GM12878 (cell line): ENCODE results near the gene ITGAD.

Experiments used
- CTCF ChIP-seq, 3 experiments: IDR thresholded peaks in 2 of 3; conservative IDR thresholded peaks in 1 of 3; 2 replicates each; pipeline ENCODE4 v1.5.1; 2011; ENCODE audit warnings: low read depth in 3 of 3, low read length in 3 of 3, mild to moderate bottlenecking in 3 of 3, control low read depth in 2 of 3, moderate library complexity in 2 of 3, inconsistent platforms in 1 of 3, mixed read lengths in 1 of 3; ENCODE audit not compliant: control insufficient read depth in 2 of 3, insufficient read depth in 1 of 3; ENCODE audit errors: extremely low read depth in 1 of 3
- IKZF2 ChIP-seq, 2 experiments: fragments of 450-650 bp; IDR thresholded peaks; 2 replicates each; pipeline ENCODE4 v1.6.1; 2017; ENCODE audit warnings: mild to moderate bottlenecking in 2 of 2, moderate library complexity in 2 of 2
- NFYB ChIP-seq: IDR thresholded peaks from 2 replicates; pipeline ENCODE4 v1.6.1; 2011; ENCODE audit warnings: low read depth, mild to moderate bottlenecking, low read length, improper control_type of control experiment, moderate library complexity; ENCODE audit not compliant: insufficient read depth
- RAD51 ChIP-seq: fragments of 450-650 bp; IDR thresholded peaks from 2 replicates; pipeline ENCODE4 v1.6.1; 2016; ENCODE audit warnings: moderate library complexity, mild to moderate bottlenecking, inconsistent platforms

GRCh38 chr16:31466381-31466841 lies 73.3 kb downstream of the ITGAD start:
- TF ChIP-seq CTCF (IDR thresholded peaks at IDR 0.05 in 2 of 3, conservative IDR thresholded peaks at IDR 0.05 in 1 of 3; ENCODE audit: control insufficient read depth in 2 of 3, extremely low read depth in 1 of 3, insufficient read depth in 1 of 3, low read depth in 3 of 3, low read length in 3 of 3), result no peak
- TF ChIP-seq NFYB, result no peak
- no peak for TF ChIP-seq IKZF2 (IDR thresholded peaks at IDR 0.05)
- no peak for TF ChIP-seq RAD51
